Thyroid gland (tissue), 4 donors: ENCODE results near the gene TREX2.

Experiments
- CTCF ChIP-seq, 6 experiments: fragments of 200-600 bp in 3 of 6; fragments of 450-650 bp in 3 of 6; sonication (generic) in 3 of 6; IDR thresholded peaks; one replicate each; pipeline ENCODE4 v1.5.1; 2016 to 2019; ENCODE audit warnings: antibody characterized with exemption in 6 of 6, mild to moderate bottlenecking in 2 of 6, inconsistent platforms in 1 of 6, moderate library complexity in 1 of 6
- POLR2A ChIP-seq, 2 donors: fragments of 450-650 bp; IDR thresholded peaks; one replicate each; pipeline ENCODE4 v1.6.1; 2017; ENCODE audit warnings: antibody characterized with exemption in 2 of 2, mild to moderate bottlenecking in 2 of 2, moderate library complexity in 1 of 2

- no peak for TF ChIP-seq CTCF (IDR thresholded peaks at IDR 0.05)
- no peak for TF ChIP-seq POLR2A (IDR thresholded peaks at IDR 0.05)
Measured at GRCh38 chrX:153473126-153473525, 27.3 kb upstream of the TREX2 start.
